ENCODE results near the gene TCP11.

TCP11 gene

DNA sequence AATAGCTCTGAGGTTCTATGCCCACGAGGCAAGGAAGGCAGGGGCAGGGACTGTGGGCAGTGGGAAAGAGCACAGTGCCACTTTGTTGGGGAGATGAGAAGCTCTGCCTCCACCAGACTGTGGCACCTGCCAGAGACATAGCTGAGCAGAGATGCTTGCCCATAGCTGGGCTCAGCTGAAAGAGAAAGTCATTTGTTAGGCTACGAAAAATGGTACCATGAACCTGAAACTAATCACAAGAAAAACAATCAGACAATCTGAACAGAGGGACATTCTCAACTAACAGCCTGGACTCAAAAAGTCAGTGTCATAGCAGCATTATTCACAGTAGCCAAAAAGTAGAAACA lies 32.9 kb upstream of the TCP11 start:
- H3K9me2 ChIP-seq (replicated peaks; ENCODE audit: low read depth, low read length), result no peaks in the 10 kb centered on the region
- H3F3A ChIP-seq (ENCODE audit: low read depth), result no peaks in the 10 kb centered on the region
- no peaks in the 10 kb centered on the region for H4K20me1 ChIP-seq (ENCODE audit: insufficient read depth, low read length, poor library complexity, severe bottlenecking)
- no peak overlapping the region for H3K4me3 ChIP-seq (ENCODE audit: low read length, poor library complexity, severe bottlenecking)
- H3K4me1 ChIP-seq (ENCODE audit: insufficient read depth, low read length, poor library complexity, severe bottlenecking), result no peaks in the 10 kb centered on the region
- H3K9ac ChIP-seq (ENCODE audit: low read depth, low read length, poor library complexity, severe bottlenecking), result no peak overlapping the region
- no peaks in the 10 kb centered on the region for H3K27me3 ChIP-seq (ENCODE audit: insufficient read depth, low read length, poor library complexity, severe bottlenecking)
- H3K4me2 ChIP-seq (ENCODE audit: low read depth, low read length, poor library complexity, severe bottlenecking), result no peak overlapping the region
- H2AFZ ChIP-seq (ENCODE audit: low read length), result peak overlapping the region; percentile 39; the same call in 1 of the 2 replicates
- no peaks in the 10 kb centered on the region for H3K36me3 ChIP-seq (ENCODE audit: insufficient read depth, low read length)
- H3K9me3 ChIP-seq (ENCODE audit: insufficient read depth, low read depth, low read length), result no peaks in the 10 kb centered on the region
- TF ChIP-seq, protein P1, sequence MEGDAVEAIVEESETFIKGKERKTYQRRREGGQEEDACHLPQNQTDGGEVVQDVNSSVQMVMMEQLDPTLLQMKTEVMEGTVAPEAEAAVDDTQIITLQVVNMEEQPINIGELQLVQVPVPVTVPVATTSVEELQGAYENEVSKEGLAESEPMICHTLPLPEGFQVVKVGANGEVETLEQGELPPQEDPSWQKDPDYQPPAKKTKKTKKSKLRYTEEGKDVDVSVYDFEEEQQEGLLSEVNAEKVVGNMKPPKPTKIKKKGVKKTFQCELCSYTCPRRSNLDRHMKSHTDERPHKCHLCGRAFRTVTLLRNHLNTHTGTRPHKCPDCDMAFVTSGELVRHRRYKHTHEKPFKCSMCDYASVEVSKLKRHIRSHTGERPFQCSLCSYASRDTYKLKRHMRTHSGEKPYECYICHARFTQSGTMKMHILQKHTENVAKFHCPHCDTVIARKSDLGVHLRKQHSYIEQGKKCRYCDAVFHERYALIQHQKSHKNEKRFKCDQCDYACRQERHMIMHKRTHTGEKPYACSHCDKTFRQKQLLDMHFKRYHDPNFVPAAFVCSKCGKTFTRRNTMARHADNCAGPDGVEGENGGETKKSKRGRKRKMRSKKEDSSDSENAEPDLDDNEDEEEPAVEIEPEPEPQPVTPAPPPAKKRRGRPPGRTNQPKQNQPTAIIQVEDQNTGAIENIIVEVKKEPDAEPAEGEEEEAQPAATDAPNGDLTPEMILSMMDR (conservative IDR thresholded peaks at IDR 0.05; ENCODE audit: low read length), result no peak
- TF ChIP-seq EZH2phosphoT487 (IDR thresholded peaks at IDR 0.05; ENCODE audit: borderline replicate concordance), result no peak
- H3K79me2 ChIP-seq (ENCODE audit: insufficient read depth, low read length), result no peaks in the 10 kb centered on the region

DNA sequence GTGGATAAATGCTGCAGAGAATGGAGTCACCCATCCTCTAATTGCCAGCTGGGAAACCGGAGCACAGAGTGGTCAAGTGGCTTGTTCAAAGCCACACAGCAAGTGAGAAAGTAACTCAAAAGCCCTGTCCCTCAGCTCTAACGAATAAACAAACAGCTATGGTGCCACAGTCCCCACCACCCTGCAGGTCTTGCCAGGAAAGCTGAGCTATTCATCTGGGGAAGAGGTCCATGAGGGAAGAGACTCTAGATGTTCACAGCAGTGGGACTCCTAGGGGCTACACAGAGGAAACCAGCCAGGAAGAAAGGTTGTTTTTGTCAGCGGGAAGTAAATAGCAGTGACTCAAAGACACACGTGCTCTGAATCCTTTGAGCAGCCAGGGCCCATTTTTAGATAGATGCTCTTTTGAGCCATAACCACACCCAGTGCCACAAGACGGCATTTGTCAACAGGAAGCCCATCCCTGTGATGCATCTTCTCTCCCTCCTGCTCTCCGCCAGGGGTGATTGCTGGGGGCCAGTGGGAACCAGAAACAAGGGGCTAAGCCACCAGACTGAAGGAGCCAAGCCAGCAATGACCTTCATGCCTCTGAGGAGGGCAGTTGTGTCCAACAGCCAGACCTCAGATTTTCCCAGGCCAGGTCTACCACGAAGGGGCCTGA lies 32.4 kb upstream of the TCP11 start:
- H3K4me3 ChIP-seq (ENCODE audit: low read length, poor library complexity, severe bottlenecking), result no peak overlapping the region
- no peaks in the 10 kb centered on the region for H3K27me3 ChIP-seq (ENCODE audit: insufficient read depth, low read length, poor library complexity, severe bottlenecking)
- peak overlapping the region; percentile 39; the same call in 1 of the 2 replicates for H2AFZ ChIP-seq (ENCODE audit: low read length)
- H4K20me1 ChIP-seq (ENCODE audit: insufficient read depth, low read length, poor library complexity, severe bottlenecking), result no peaks in the 10 kb centered on the region
- TF ChIP-seq, protein P1 (conservative IDR thresholded peaks at IDR 0.05; ENCODE audit: low read length), result no peak
- no peaks in the 10 kb centered on the region for H3K36me3 ChIP-seq (ENCODE audit: insufficient read depth, low read length)
- no peaks in the 10 kb centered on the region for H3K9me3 ChIP-seq (ENCODE audit: insufficient read depth, low read depth, low read length)
- no peak overlapping the region for H3K9ac ChIP-seq (ENCODE audit: low read depth, low read length, poor library complexity, severe bottlenecking)
- H3K79me2 ChIP-seq (ENCODE audit: insufficient read depth, low read length), result no peaks in the 10 kb centered on the region
- H3K4me2 ChIP-seq (ENCODE audit: low read depth, low read length, poor library complexity, severe bottlenecking), result no peak overlapping the region
- no peaks in the 10 kb centered on the region for H3F3A ChIP-seq (ENCODE audit: low read depth)
- no peaks in the 10 kb centered on the region for H3K4me1 ChIP-seq (ENCODE audit: insufficient read depth, low read length, poor library complexity, severe bottlenecking)
- H3K9me2 ChIP-seq (replicated peaks; ENCODE audit: low read depth, low read length), result no peaks in the 10 kb centered on the region

DNA sequence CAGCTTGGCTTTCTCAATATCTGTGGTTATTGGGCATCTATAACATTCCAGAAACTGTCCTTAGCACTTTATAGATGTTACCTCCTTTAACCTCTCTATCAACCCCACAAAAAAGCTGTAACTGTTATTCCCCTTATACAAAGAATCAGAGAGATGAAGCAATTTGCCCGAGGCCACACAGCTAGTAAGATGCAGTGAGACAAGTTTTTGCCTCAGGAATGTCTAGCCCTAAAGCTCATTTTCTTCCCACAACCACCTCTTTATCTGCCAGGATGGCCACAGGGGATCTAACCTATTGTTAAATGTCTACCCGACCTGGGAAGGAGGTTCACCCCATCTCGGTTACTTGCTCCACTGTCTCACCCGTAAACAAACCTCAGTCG lies 31.9 kb upstream of the TCP11 start:
- H3K4me3 ChIP-seq (ENCODE audit: low read length, poor library complexity, severe bottlenecking), result no peak overlapping the region
- H3K79me2 ChIP-seq (ENCODE audit: insufficient read depth, low read length), result no peaks in the 10 kb centered on the region
- no peaks in the 10 kb centered on the region for H3K9me3 ChIP-seq (ENCODE audit: insufficient read depth, low read depth, low read length)
- H3K9ac ChIP-seq (ENCODE audit: low read depth, low read length, poor library complexity, severe bottlenecking), result no peak overlapping the region
- H3K27me3 ChIP-seq (ENCODE audit: insufficient read depth, low read length, poor library complexity, severe bottlenecking), result no peaks in the 10 kb centered on the region
- no peak overlapping the region for H3K4me2 ChIP-seq (ENCODE audit: low read depth, low read length, poor library complexity, severe bottlenecking)
- no peak overlapping the region for H2AFZ ChIP-seq (ENCODE audit: low read length)
- TF ChIP-seq, protein P1 (conservative IDR thresholded peaks at IDR 0.05; ENCODE audit: low read length), result no peak
- TF ChIP-seq EZH2phosphoT487 (IDR thresholded peaks at IDR 0.05; ENCODE audit: borderline replicate concordance), result no peak
- no peaks in the 10 kb centered on the region for H3K4me1 ChIP-seq (ENCODE audit: insufficient read depth, low read length, poor library complexity, severe bottlenecking)
- H3K36me3 ChIP-seq (ENCODE audit: insufficient read depth, low read length), result no peaks in the 10 kb centered on the region
- no peaks in the 10 kb centered on the region for H4K20me1 ChIP-seq (ENCODE audit: insufficient read depth, low read length, poor library complexity, severe bottlenecking)
- no peaks in the 10 kb centered on the region for H3F3A ChIP-seq (ENCODE audit: low read depth)
- no peaks in the 10 kb centered on the region for H3K9me2 ChIP-seq (replicated peaks; ENCODE audit: low read depth, low read length)
